Upper lobe of left lung (tissue), 4 donors: ENCODE measurements around the gene ZNF211.

Experiments used
- EP300 ChIP-seq, 4 donors: sonication (generic); formaldehyde crosslinking; IDR thresholded peaks; one replicate each; pipeline ENCODE4 v1.5.1; 2017; ENCODE audit warnings: antibody characterized with exemption in 4 of 4, control low read depth in 2 of 4
- POLR2A ChIP-seq, 4 donors: fragments of 450-650 bp; IDR thresholded peaks; one replicate each; pipeline ENCODE4 v1.5.1; 2016 to 2017; ENCODE audit warnings: antibody characterized with exemption in 4 of 4, mild to moderate bottlenecking in 2 of 4

GRCh38 chr19:57675881-57676280 is 42.9 kb downstream of the ZNF211 start:
- no peak for TF ChIP-seq POLR2A (IDR thresholded peaks at IDR 0.05)
- TF ChIP-seq EP300 (IDR thresholded peaks at IDR 0.05), result no peak
